GM21423 (cell line): ENCODE measurements around the gene DLG2.

Experiments
- ATAC-seq: cut with Tn5 transposase; IDR thresholded peaks from one replicate; pipeline ENCODE4 v1.9.1; 2021; ENCODE audit warnings: mild to moderate bottlenecking, moderate library complexity; ENCODE audit not compliant: unreplicated experiment

DLG2 gene

DNA sequence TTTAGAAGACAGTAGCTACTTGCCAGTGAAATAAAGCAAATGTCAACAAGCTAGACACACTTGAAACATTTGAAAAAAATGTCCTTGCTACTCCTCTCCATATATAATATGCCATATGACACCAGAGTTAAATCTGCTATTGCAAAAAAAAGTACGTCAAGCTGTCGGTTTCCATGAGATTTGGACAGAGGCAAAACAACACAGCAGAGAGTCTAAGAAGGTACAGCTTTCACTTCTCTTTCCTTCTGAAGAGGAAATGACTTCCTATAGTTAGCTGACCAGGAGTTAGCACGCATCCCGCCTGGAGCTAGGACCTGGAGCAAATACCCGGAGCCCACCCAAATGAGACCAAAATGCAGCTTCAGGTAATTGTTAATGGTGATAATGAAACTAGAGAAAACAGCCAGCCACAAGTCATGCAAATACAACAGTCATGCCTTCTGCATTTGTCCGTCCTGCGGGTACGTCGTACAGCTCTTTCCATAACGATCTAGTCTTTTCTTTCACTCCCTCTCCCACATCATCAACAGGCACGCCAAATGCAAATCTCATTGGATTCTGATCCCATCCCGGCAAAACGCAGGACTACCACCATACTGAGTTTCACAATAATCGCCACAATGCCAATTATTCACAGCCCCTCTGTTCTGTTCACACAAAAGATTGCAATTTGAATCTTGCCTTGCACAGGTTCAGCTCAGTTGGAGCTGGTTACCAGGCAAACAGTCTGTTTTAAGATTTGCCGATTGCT, 1945.9 kb downstream of the DLG2 start:
- ATAC-seq = peak; percentile 51

DNA sequence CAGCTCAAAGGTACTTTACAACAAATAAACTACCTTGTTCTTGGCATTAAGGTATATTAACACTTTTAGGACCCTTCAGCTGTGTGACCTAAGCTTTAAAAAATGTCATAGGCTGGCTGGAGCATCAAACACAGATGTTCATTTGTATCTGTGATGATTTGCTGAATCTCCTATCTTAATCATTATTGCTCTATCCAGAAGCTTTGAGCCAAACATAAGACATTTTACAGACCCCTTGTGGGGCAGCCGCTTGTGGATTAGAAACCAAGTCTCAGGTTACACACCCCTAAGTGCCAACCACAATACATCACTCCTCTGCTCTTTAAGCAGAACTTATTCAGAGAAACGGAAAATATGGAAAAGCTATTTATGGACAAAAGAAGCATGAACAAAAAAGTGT, 1946.8 kb downstream of the DLG2 start:
- ATAC-seq = no peak

DNA sequence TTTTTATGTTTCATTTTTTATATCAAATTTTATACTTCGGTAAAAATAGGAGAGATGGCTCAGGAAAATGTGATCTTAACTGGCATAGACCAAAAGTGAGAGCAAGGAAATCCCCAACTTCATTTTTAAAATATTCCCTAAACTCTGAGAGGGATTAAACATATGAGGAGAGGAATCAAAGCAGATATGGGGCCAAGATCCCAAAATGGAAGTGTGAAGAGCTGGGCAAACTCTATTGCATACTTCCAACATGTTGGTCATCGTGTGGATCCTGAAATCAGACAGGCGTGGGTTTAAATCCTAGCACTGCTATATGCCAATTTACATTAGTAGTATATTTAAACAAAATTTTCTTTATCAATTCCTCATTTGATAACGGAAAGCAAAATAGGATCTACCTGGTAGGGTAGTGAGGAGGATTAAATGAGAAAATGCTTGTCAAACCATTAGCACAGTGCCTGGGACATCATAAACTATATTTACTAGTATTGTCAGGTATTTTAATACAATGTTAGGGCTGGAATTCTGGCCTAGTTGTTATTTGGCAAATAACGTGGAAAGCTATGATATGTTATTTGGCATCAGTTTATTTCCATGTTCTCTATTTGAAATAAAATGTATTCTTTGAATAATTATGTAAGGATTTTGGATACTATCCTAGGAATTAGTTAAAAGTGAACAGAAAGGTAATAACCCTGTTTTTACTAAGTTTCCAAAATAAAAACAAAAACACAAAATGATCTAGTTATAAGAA, 1948.1 kb downstream of the DLG2 start:
- no peak for ATAC-seq

DNA sequence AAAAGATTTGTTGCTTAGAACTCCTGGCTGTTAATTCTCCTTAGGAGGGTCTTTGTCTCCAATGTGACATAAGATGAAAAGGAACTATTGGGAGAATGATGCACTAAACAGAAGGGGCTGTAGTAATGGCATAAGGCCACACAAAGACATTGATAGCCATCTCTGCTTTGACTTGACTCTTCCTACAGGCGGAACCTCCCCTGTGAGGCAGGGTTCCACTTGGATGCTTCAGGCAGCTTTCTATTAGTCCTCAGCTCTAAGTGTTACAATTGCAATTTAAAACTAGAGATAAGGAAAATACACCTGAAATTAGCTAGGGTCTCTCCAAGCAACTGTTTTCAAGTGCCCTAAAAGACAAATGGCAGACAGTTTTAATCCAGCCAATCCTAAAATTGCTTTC, 1949.4 kb downstream of the DLG2 start:
- ATAC-seq = no peak

DNA sequence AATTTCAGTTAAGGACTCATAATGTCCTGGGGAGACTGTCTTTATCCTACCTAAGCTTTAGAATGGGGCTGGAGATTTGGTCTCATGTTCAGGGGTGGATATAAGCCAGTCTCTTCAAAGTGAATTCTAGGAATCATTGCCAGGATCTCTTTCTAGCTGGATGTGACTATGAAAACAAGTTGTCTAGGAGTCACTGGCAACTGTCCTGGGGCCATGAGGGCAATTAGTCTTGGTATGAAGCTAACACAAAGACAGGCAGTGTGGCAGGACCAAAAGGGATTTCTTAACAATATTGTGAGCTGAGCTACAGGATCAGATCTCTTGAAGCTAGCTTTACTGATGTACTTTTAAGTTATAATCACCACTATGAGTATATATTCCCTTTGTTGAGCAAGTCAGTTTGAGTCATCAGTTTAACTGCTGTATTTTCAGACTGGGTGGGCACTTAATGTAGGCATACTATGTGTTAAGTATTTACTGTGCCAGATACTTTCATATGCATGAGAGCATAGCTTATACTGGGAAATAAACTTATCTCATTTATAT, 1951.0 kb downstream of the DLG2 start:
- ATAC-seq = no peak

DNA sequence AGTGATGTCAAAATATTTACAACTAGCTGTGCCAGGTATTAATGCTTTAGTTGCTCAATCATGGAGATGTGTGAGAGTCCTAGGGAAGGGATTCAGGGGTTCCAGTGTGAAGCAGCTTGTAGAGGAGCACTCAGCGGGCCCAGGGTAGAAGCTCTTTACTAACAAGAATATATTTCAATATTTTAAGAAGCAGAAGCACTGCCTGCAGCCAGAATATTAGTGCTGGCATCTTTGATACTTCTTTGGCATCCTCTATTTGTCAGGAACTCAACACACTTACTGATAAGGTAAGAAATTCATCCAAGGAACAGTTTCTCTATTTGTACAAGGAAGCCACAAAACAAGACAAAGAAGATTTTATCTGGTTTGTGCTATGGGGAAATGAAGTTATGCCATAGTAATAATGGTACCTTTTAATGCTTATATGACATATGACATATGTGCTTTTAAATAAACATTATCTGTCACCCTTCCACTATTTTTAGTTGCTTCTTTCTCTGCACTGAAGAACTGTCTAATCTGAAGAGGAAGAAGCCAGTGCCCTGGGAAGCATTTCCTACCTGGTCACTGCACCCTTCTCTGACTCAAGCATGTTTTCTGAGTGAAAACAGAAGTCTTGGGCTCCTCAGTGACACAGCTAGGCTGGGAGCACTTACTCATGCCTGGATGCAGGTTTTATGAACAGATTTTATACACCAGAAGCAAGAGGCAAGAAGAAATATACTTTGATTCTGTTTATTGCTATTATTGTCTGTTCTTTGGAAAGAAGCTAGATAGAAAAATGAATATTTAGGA, 1952.8 kb downstream of the DLG2 start:
- ATAC-seq = no peak

DNA sequence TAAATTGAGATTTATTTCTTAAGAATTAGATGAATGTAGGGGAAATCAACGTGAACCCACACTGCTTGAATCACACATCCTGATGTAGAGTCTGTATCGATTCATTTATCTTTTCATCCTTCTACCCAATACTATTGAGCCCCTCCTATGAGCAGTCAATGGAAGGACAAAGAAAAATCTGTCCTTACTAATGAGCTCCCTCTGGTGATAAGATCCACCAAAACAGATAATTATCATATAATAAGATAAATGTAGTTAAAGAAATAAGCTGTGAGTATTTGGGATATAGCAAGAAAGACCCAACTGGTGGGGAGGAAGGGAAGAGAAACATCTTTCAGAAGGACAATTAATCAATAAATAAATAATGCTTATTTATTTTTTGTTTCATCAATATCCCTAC, 1955.9 kb downstream of the DLG2 start:
- no peak for ATAC-seq

DNA sequence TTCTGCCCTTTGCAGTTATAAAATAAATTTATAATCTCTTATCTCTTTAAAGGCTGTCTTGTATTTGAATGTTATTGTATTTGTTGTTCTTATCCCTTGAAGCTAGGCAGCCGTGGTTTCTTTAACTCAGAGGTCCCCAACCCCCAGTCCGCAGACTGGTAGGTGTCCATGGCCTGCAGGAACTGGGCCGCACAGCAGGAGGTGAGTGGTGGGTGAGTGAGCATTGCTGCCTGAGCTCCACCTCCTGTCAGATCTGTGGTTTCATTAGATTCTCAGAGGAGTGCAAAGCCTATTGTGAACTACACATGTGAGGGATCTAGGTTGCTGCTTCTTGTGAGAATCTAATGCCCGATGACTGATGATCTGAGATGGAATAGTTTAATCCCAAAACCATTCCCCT, 1961.0 kb downstream of the DLG2 start:
- no peak for ATAC-seq

DNA sequence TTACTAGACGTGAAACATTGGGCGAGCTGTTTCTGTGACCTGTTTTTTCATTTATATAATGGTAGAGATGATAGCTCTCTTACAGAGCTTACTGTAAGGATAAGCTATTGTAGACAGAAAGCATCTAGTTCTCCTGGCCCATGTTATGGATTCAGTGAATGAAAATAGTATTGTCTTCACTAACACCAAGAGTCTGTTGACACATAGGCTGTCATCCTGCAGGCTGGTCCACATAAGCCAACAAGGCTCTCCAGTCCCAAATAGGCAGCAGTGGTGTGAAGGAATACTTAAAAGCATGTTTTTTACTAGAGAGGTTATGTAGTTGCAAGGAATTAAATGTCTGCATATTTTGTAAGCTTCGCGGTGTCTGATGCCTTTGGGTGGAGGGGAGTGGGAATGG, 1963.2 kb downstream of the DLG2 start:
- no peak for ATAC-seq

DNA sequence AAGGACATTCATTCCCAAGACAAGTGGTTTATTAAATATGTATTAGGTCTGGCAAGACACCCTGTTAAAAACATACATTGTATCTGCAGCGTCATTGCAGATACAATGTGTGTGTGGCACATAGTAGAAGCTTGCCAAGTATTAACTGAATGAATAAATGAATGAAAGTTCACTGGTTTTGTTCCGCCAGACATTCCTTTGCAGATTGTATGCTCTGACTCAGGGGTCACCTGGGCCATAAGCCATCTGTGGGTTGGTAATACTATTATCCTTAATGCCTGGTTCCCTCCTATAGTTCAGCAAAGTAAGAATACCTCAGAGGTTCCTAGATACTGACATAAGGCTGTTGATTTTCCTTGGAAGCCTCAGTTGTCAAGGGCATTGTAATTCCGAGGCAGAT, 1963.7 kb downstream of the DLG2 start:
- no peak for ATAC-seq

DNA sequence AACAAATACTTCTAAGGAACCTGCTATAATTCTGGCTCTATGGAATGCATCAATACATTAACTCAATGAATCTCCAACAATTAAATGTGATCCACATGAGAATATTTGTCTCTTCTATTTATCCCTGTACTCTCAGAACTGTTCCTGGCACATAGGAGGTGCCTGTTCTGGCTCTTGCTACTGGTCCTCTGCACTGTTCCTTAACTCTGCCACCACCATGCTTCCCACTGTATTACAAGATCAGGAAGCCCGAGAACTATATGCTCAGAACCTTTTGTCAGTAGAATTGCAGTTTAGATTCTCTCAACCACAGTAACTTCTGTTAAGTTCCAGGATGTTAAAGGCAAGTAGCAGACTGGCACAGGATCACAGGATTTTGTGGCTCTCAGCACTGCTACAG, 1964.7 kb downstream of the DLG2 start:
- ATAC-seq = no peak

DNA sequence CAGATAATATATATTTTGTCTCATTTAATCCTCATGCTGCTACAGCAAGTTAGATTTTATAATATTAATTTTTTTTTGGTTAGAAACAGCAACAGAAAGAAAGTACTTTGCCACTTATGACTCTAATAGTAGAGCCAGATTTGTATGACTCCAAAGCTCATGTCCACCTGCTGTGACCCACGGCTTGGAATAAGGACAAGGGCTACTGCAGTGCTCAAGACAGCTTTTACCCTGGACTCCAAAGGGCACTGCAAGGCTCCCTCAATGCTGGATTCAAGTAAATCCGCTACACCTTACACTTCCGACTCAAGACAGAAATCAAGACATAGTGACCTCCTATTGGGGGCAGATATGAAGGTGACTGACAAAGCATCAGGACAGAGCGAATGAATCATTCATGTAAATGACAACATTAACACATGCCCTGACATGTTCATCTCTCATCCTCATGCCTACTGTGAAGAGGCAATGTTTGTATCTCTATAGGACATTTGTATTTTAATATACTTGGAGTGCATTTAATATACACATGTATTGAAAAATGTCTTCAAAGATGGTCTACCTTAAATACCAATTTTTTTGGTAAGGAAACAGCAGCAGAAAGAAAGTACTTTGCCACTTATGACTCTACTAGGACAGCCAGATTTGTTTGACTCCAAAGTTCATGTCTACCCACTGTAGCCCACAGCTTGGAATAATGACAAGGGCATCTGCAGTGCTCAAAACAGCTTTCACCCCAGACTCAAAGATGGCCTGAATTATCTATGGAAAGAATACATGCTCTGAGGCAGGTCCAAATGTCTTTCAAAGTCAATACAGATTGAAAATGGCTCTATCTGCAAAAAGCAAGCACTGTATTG, 1965.4 kb downstream of the DLG2 start:
- no peak for ATAC-seq

DNA sequence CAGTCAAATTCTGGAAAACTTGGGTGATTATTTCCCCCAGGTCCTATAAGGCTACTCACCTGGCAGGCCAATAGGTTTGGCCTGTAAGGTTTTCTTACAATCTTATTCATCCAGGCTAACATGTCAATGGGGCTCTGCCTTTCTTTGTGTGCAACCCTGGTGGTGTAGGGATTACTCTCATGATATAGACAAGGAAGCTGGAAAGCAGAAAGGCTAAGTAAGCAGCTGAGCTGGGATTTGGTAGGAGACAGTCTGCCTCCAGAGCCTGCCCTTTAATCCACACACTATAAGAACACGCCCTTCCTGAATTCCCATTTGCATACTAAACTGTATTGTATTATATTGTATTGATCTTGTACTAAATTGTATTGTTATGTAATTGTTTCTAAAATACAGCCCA, 1967.7 kb downstream of the DLG2 start:
- no peak for ATAC-seq

DNA sequence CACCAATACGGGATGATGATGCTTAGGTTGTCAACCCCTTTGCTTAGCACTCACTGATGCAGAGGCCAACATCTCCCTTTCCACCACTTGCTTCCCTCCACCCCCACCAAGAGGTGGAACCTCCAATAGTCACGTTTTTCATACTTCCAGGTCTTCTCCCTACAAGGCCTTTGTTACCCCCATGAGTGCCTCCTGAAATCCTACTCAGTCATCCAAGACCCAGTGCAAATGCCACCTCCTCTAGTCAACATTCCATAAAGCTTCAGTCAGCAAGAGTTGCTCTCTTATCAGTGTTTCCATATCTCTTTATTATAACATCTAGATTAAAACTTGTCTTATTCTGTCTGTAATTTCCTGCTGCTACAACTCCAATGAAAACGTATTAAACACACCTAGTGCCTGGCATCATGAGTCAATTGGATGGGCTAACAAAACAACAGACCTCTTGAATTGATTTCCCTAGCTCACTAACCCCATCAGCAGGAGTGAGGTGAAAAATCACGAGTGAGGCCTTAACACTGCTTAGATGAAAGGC, 1970.3 kb downstream of the DLG2 start:
- ATAC-seq = no peak

DNA sequence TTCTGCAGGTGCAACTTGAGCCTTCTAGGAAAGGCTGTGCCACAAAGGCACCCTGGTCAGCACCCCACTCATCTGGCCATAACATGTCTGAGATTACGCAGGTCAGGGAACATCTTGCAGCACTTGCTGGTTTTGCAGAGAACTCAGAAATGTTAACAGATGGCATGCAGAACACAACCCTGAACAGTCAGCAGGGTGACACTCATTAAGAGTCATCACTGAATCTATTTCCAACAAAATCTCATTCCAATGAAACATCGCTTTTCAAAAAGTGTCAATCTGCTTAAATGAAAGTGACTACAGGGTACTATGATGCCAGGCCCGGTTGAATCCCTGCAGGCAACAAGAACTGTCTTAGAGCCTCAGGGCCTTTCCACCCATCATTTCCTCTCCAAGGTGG, 1971.2 kb downstream of the DLG2 start:
- ATAC-seq = no peak

DNA sequence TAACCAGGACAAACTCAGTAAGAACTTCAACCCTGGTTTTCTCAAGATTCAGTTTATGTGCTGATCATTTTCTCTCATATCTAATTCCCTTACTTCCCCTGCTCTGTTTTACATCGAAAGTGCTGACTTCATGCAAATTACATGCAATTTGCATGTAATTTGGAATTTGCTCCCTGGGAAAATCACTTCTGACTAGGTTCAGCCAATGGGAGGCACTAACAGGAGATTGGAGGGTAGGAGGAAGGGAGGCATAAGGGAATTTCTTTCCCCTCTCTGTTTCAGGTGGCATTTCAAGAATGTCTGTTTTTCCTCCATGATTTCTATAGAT, 1977.7 kb downstream of the DLG2 start:
- ATAC-seq = no peak

DNA sequence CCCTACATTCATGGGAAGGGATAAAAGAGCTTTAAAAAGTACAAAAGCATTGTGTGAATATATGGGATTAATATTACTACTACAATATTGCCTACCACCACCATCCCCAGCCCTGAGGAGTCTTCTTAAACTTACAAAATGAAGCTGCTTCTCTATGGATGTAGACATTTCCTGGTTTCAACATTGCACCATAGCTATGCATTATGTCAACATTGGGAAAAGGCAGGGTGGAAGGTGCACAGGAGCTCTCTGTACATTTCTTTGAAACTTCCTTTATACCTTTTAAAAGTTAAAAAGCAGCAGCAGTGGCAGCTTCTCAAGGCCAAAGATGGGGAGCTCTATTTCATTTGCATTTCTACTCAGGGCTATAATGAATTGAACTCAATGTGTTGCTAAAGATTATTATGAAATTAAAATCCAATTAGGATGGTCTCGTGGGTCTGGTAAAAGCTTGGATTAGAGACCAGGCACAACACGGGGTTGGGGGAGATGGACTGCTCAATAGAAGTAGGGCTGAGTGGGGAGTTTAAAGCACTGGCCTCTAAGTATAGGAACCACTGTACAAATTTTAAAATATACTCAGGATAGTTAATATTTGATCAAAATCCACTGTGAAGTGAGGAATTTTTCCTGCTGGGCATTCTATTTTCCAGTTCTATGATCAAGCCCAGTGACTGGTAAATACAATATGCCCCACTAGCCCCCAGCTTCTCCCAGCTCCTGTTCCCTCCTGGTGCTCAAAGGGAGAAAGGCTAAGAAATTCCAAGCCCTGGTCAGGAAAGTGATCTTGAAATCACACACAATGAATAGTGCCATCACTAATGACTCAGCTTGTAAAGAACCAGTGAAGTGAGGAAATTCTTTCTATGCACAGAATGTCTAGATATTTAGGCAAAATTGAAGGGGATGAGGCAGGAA, 1978.3 kb downstream of the DLG2 start:
- ATAC-seq = no peak

DNA sequence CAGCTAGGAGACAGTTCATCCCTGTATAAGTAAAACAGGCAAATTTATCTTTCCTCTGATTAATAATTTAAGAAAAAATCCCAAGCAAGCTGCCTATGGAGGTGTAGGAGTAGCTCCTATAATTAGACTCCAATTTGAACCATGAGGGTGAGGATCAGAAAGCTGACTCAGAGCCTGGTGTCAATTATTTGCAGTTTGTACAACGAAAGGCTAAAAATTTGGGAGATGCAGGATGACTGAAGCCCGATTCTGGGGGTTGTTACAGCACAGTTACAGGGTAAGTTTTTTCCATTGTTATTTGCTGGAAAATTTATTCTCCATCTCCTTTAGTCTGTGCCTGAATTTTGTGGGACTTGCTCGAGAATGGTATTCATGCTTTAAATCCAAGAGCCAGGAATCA, 1981.6 kb downstream of the DLG2 start:
- no peak for ATAC-seq

DNA sequence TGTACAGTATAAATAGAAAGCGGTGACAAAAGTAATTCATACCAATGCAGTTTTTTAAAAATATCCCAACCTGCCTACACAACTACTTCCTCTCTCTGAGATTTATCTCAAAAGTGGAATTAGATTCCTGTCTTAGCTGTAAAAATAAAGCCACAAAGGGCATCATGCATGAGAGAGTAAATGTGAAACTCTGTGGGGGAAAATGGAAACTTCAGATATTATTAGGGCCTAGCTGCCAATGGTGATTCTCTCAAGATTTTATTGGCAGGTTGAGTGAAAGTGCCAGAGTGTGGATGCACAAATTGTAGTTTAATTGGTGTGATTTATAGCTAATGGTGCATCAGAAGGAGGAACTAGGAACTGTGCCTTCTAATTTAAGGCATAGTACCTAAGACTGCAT, 1984.0 kb downstream of the DLG2 start:
- no peak for ATAC-seq
